Gastroesophageal sphincter (tissue), 4 donors: ENCODE results near the gene IL22RA2. TPM values are rescaled to one million over a fixed set of nuclear protein-coding genes. Genes with fewer than 3 reads are reported as not detected.
"Not testable (repeated sequence)": the region's sequence is repeated elsewhere in the genome, so short reads cannot be mapped to it uniquely, and the experiment has no call there.

ENCODE experiments used
- ATAC-seq: fragments of 150-250 bp; one replicate; pipeline ENCODE4 v1.9.1; 2016; ENCODE audit warnings: mild to moderate bottlenecking, moderate library complexity
- H3K27ac ChIP-seq, 4 donors: fragments of 200-600 bp; sonication (generic) in 3 of 4; 1 replicate in 3 of 4; 2 replicates in 1 of 4; pipeline ENCODE4 v1.5.1; 2016 to 2019
- H3K27me3 ChIP-seq: fragments of 200-600 bp; sonication (generic); one replicate; pipeline ENCODE4 v1.5.1; 2019
- H3K36me3 ChIP-seq, 2 donors: fragments of 200-600 bp; sonication (generic); one replicate each; pipeline ENCODE4 v1.5.1; 2019; ENCODE audit warnings: control low read depth in 1 of 2
- H3K4me1 ChIP-seq, 3 donors: fragments of 200-600 bp; sonication (generic); 1 replicate in 2 of 3; 2 replicates in 1 of 3; pipeline ENCODE4 v1.5.1; 2016 to 2019; ENCODE audit warnings: control low read depth in 2 of 3
- H3K4me3 ChIP-seq, 2 donors: fragments of 200-600 bp; sonication (generic); one replicate each; pipeline ENCODE4 v1.5.1; 2019; ENCODE audit warnings: mild to moderate bottlenecking in 1 of 2, moderate library complexity in 1 of 2
- H3K9me3 ChIP-seq, 3 donors: fragments of 200-600 bp; sonication (generic); one replicate each; pipeline ENCODE4 v1.5.1; 2017 to 2019; ENCODE audit warnings: control low read depth in 2 of 3
- EP300 ChIP-seq: sonication (generic); formaldehyde crosslinking; IDR thresholded peaks from one replicate; pipeline ENCODE4 v1.6.1; 2017; ENCODE audit warnings: antibody characterized with exemption, mild to moderate bottlenecking
- POLR2A ChIP-seq, 2 donors: fragments of 450-650 bp; IDR thresholded peaks; one replicate each; pipeline ENCODE4 v1.6.1; 2017; ENCODE audit warnings: antibody characterized with exemption in 2 of 2, mild to moderate bottlenecking in 2 of 2, moderate library complexity in 1 of 2
- POLR2AphosphoS5 ChIP-seq: sonication (generic); formaldehyde crosslinking; IDR thresholded peaks from one replicate; pipeline ENCODE4 v1.6.1; 2017; ENCODE audit warnings: antibody characterized with exemption
- WGBS, 2 donors: methylation state at CpG; one replicate each; pipeline ENCODE4 v1.1.5; 2018; ENCODE audit warnings: low coverage in 1 of 2; 5-methylcytosine and 5-hydroxymethylcytosine counted together
- total RNA-seq, 4 donors: library from RNA; depleted of rRNA; stranded (reverse); fragments of >200 nt; gene quantifications; one replicate each; pipeline ENCODE4 v1.1.0, GENCODE V29; 2016
- TF ChIP-seq, protein P1 (sequence below), 4 experiments: fragments of 200-600 bp in 2 of 4; fragments of 450-650 bp in 2 of 4; sonication (generic) in 1 of 4; IDR thresholded peaks; one replicate each; pipeline ENCODE4 v1.5.1; 2017 to 2019; ENCODE audit warnings: antibody characterized with exemption in 4 of 4, mild to moderate bottlenecking in 2 of 4, moderate library complexity in 2 of 4

The IL22RA2 gene
- total RNA-seq, 4 donors from 2014 or later = not detected

- H3K4me1 ChIP-seq = peaks cover 12 to 55% (median 15%) of the 10 kb centered on the region in 3 donors
- no peak overlapping the region for H3K27ac ChIP-seq
- no peak for ATAC-seq
- WGBS, 2 donors = 93 to 97% methylated on average over 3 to 5 of the region's 7 CpGs
- TF ChIP-seq POLR2AphosphoS5 (no peak), EP300 (no peak), POLR2A (IDR thresholded peaks at IDR 0.05) (no peak)
- TF ChIP-seq, protein P1, sequence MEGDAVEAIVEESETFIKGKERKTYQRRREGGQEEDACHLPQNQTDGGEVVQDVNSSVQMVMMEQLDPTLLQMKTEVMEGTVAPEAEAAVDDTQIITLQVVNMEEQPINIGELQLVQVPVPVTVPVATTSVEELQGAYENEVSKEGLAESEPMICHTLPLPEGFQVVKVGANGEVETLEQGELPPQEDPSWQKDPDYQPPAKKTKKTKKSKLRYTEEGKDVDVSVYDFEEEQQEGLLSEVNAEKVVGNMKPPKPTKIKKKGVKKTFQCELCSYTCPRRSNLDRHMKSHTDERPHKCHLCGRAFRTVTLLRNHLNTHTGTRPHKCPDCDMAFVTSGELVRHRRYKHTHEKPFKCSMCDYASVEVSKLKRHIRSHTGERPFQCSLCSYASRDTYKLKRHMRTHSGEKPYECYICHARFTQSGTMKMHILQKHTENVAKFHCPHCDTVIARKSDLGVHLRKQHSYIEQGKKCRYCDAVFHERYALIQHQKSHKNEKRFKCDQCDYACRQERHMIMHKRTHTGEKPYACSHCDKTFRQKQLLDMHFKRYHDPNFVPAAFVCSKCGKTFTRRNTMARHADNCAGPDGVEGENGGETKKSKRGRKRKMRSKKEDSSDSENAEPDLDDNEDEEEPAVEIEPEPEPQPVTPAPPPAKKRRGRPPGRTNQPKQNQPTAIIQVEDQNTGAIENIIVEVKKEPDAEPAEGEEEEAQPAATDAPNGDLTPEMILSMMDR (IDR thresholded peaks at IDR 0.05) = no peak
- H3K9me3 ChIP-seq = no peaks in the 10 kb centered on the region
- no peak overlapping the region for H3K4me3 ChIP-seq
- no peaks in the 10 kb centered on the region for H3K27me3 ChIP-seq
- peaks cover 6 to 39% of the 10 kb centered on the region in 2 donors for H3K36me3 ChIP-seq
Observed at GRCh38 chr6:137208279-137208678, 34.8 kb upstream of the IL22RA2 start.

- peaks cover 10 to 47% of the 10 kb centered on the region in 2 donors for H3K36me3 ChIP-seq
- ATAC-seq = not testable (repeated sequence)
Observed at GRCh38 chr6:137207457-137207856, 34.0 kb upstream of the IL22RA2 start.

GRCh38 chr6:137206577-137206976, 33.1 kb upstream of the IL22RA2 start:
- H3K4me3 ChIP-seq = no peak overlapping the region
- no peaks in the 10 kb centered on the region for H3K9me3 ChIP-seq
- TF ChIP-seq POLR2AphosphoS5 = no peak
- TF ChIP-seq POLR2A (IDR thresholded peaks at IDR 0.05) = no peak
- no peak for TF ChIP-seq EP300
- TF ChIP-seq, protein P1 (IDR thresholded peaks at IDR 0.05) = no peak
- ATAC-seq = no peak
- H3K4me1 ChIP-seq = peaks cover 6 to 38% (median 10%) of the 10 kb centered on the region in 3 donors
- 20 to 83% methylated on average over 1 of the region's 1 CpG for WGBS, 2 donors
- H3K36me3 ChIP-seq = peaks cover 10 to 55% of the 10 kb centered on the region in 2 donors
- H3K27me3 ChIP-seq = no peaks in the 10 kb centered on the region
- no peak overlapping the region for H3K27ac ChIP-seq

More at GRCh38 chr6:137207457-137207856, 34.0 kb upstream of the IL22RA2 start:
- WGBS, 2 donors = 81 to 100% methylated on average over 1 to 3 of the region's 3 CpGs
- H3K27me3 ChIP-seq, H3K9me3 ChIP-seq, H3K4me3 ChIP-seq, H3K27ac ChIP-seq: not testable (repeated sequence)
- H3K4me1 ChIP-seq = peaks cover 9 to 46% (median 10%) of the 10 kb centered on the region in 3 donors

GRCh38 chr6:137203256-137203655, 29.8 kb upstream of the IL22RA2 start:
- H3K4me1 ChIP-seq = peaks cover 0 to 6% (median 0%) of the 10 kb centered on the region in 3 donors
- no peak for ATAC-seq
- H3K27me3 ChIP-seq = no peaks in the 10 kb centered on the region
- H3K4me3 ChIP-seq = no peak overlapping the region
- TF ChIP-seq, protein P1 (IDR thresholded peaks at IDR 0.05) = no peak
- TF ChIP-seq POLR2AphosphoS5 = no peak
- no peak for TF ChIP-seq POLR2A (IDR thresholded peaks at IDR 0.05)
- no peak for TF ChIP-seq EP300
- no peak overlapping the region for H3K27ac ChIP-seq
- 86 to 95% methylated on average over 2 of the region's 2 CpGs for WGBS, 2 donors
- H3K9me3 ChIP-seq = no peaks in the 10 kb centered on the region
- H3K36me3 ChIP-seq = peaks cover 15 to 79% of the 10 kb centered on the region in 2 donors

- ATAC-seq = no peak
- H3K4me3 ChIP-seq = no peak overlapping the region
- TF ChIP-seq, protein P1 (IDR thresholded peaks at IDR 0.05) = no peak
- TF ChIP-seq POLR2A (IDR thresholded peaks at IDR 0.05) (no peak), POLR2AphosphoS5 (no peak), EP300 (no peak)
- no peaks in the 10 kb centered on the region for H3K27me3 ChIP-seq
- H3K9me3 ChIP-seq = no peaks in the 10 kb centered on the region
- H3K36me3 ChIP-seq = peaks cover 16 to 88% of the 10 kb centered on the region in 2 donors
- 83 to 96% methylated on average over 6 of the region's 6 CpGs for WGBS, 2 donors
- peaks cover 0 to 6% (median 0%) of the 10 kb centered on the region in 3 donors for H3K4me1 ChIP-seq
- H3K27ac ChIP-seq = no peak overlapping the region
Observed at GRCh38 chr6:137202078-137202477, 28.6 kb upstream of the IL22RA2 start.
